HG03460 (cell line): ENCODE results near the gene THRA.

ENCODE experiments used
- ATAC-seq: cut with Tn5 transposase; IDR thresholded peaks from one replicate; pipeline ENCODE4 v1.9.1; 2021; ENCODE audit not compliant: unreplicated experiment

The THRA gene

DNA sequence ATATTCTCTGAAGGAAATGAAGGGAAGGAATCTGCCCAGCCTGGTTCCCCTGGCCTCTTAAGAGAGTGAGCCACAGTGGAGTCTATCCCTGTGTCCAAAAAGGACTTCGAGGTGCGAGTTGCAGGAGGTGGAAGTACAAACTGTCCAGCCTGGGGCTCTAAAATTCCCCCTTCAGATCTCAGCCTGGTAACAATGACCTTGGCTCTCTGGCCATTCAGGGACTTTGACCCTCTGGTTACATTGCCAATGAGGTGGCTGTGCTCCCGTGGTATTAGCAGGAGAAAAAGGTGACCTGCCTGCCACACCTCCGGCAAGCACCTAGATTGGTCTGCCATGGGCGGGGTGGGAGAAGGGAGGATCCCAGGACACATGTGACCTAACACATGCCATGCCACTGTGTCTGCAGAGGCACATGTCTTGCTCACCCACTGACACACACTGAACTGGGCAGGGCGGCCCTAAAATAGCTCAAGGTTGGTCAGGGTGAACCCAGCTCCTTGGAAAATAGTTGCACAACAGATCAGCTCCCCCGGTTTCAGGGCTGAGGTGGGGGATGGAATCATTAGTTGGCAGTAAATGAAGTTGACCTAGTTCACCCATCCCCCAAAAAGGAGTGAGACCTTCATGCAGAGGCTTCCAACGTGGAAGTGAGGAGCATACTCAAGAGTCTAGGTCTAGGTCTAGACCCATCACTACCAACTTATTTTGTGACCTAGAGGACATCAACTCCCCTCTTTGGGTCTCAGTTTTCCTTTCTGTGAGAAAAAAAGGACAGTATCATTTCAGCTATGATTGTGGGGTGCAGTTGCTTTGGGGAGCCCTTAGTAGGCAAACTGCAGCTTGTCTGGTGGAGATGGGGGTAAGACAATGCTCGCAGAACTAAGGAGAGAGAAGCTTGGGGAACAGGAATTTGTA lies 35.4 kb downstream of the THRA start:
- ATAC-seq = no peak

DNA sequence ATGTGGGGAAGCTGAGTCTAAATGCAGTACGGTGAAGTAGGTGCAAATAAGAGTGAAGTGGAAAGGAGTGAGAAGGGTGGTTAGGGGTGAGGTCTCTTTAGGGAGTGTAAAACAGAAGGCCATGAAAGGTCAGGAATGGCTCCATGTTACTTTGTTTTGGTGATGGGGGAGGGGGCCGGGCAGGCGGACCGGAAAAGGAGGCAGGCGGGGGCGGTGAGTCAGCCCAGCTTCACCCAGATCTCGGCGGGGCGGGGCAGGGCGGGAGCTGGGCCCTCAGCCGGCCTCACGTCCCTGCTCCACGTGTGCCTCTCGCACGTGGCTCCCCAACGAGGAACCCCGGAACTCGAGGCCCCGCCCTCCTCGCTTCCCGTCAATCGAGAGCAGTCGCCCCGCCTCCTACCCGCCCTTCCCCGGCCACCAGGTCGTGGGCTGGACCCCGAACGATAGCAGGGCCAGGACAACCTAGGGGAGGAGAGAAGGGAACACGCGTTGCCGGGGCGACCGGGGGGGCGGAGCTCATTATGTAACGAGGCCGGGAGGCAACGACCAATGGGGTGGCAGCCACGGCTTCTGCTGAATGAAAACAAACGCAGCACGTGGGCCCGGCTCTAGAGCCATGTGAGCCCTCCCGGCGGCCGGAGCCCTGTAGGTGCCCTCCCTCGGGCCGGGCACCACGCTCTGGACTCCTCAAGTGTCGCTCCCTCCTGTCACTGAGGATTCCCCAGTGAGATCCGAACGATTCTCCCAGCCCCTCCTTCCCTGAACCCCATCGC lies 36.3 kb downstream of the THRA start:
- ATAC-seq = peak; percentile 59

- ATAC-seq = no peak
Observed at GRCh38 chr17:40099619-40100418, 37.1 kb downstream of the THRA start.

- no peak for ATAC-seq
Observed at GRCh38 chr17:40100419-40100668, 37.6 kb downstream of the THRA start, which contains the start of gene NR1D1. NR1D1 (minus strand) TSS chr17:40100589; CDS start chr17:40100094, 495 bp downstream.

- ATAC-seq = no peak
Observed at GRCh38 chr17:40100669-40101366, 38.1 kb downstream of the THRA start.

- ATAC-seq = no peak
Observed at GRCh38 chr17:40101367-40102210, 38.8 kb downstream of the THRA start.

GRCh38 chr17:40103071-40103661 lies 40.4 kb downstream of the THRA start:
- ATAC-seq = no peak

GRCh38 chr17:40103688-40104087 lies 40.9 kb downstream of the THRA start:
- no peak for ATAC-seq

- ATAC-seq = no peak
Observed at GRCh38 chr17:40104594-40105486, 42.1 kb downstream of the THRA start.

GRCh38 chr17:40105861-40106759 lies 43.3 kb downstream of the THRA start:
- no peak for ATAC-seq

DNA sequence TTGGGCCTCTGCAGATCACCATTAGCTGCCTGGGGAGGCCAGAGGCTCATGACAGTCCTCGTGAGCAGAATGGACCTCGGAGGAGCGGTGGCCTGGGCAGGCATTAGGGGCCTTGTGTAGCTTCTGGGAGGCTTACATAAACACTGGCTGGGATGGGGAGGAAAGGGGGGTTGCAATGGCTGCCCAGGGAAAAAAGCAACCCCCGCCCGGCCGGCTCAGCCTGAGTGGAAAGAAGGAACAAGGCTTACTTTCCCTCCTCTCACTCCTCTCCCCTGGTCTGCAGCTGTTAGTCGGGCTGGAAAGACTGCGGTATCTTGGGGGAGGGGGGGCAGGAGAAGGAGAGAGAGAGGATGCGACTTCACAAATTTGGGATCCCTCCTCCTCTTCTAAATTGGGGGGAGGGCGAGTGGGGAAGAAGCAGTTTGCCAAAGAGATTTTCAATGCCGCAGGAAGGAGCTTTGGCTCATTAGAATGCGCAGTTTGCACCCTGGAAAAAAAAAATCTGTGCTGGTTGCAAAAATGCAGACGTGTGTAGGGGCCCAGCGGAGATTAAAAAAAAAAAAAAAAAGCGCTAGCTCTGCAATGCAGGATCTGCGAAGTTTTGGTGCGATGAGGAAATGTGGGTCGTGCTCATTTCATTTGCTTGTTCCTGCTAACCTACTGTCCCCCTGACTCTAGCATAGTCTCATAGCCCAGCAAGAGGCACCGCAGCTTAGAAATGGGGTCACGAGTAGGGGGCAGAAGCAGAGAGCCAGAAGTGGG lies 44.2 kb downstream of the THRA start:
- ATAC-seq = no peak

- no peak for ATAC-seq
Observed at GRCh38 chr17:40107522-40108174, 44.9 kb downstream of the THRA start.

DNA sequence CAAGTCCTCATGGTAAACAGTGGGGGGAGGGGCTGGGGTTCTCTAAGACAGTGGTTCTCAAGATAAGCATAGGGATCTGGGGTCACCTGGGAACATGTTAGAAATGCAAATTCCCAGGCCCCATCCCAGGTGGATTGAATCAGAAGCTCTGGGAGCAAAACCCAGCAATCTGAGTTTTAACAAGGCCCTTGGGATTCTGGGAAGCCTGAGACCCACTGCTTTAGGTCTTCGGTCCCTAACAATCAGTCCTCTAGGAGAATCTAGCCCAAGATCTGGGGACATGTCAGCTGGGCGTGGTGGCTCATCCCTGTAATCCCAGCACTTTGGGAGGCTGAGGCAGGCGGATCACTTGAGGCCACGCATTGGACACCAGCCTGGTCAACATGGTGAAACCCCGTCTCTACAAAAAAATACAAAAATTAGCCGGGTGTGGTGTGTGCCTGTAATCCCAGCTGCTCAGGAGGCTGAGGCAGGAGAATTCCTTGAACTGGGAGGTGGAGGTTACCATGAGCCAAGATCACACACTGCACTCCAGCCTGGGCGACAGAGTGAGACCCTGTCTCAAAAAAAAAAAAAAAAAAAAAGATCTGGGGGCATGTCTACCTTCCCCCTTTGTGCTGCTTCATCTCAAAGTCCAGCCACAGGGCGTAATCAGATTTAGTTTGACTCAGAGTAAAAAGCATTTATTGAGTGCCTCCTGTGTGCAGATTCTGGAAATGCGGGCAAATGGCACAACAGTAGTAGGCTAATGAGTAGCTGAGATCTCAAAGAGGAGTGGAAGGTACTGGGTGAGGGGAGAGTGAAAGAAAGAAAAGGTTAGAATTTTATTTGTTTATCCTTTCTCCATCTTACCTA lies 46.4 kb downstream of the THRA start:
- ATAC-seq = no peak

- ATAC-seq = no peak
Observed at GRCh38 chr17:40110026-40110845, 47.5 kb downstream of the THRA start.
